SK-N-SH treated with all-trans-retinoic acid at 6 μM for 48 hours (cell line): ENCODE data around the gene SDK1.

ENCODE experiments used
- ATAC-seq: fragments of 200-7000 bp; cut with Tn5 transposase; 3 replicates; pipeline ENCODE4 v1.9.1; 2020; ENCODE audit warnings: mild to moderate bottlenecking, moderate library complexity
- ARNTL ChIP-seq: fragments of 450-650 bp; formaldehyde crosslinking; IDR thresholded peaks from 2 replicates; pipeline ENCODE4 v1.5.0; 2020; ENCODE audit warnings: low read depth, mild to moderate bottlenecking, moderate library complexity, borderline replicate concordance
- CSDC2 ChIP-seq: fragments of 250-450 bp; sonication (Bioruptor Pico); IDR thresholded peaks from 2 replicates; pipeline ENCODE4 v1.5.0; 2020; ENCODE audit warnings: mild to moderate bottlenecking, moderate library complexity
- CSRNP3 ChIP-seq: fragments of 250-450 bp; sonication (Bioruptor Pico); IDR thresholded peaks from 2 replicates; pipeline ENCODE4 v1.5.1; 2021; ENCODE audit warnings: mild to moderate bottlenecking, moderate library complexity
- ESRRG ChIP-seq: fragments of 250-450 bp; sonication (Bioruptor Pico); IDR thresholded peaks from 2 replicates; pipeline ENCODE4 v1.6.1; 2021; ENCODE audit warnings: mild to moderate bottlenecking
- GLIS3 ChIP-seq: fragments of 250-450 bp; sonication (Bioruptor Pico); IDR thresholded peaks from 2 replicates; pipeline ENCODE4 v1.5.0; 2020; ENCODE audit warnings: mild to moderate bottlenecking, moderate library complexity
- ISL1 ChIP-seq: fragments of 250-450 bp; sonication (Bioruptor Pico); IDR thresholded peaks from 2 replicates; pipeline ENCODE4 v2.1.2; 2022; ENCODE audit warnings: mild to moderate bottlenecking, moderate library complexity
- OSR1 ChIP-seq: fragments of 250-450 bp; sonication (Bioruptor Pico); IDR thresholded peaks from 2 replicates; pipeline ENCODE4 v1.8.0; 2022; ENCODE audit warnings: moderate library complexity, mild to moderate bottlenecking, inconsistent platforms
- PATZ1 ChIP-seq: fragments of 250-450 bp; sonication (Bioruptor Pico); IDR thresholded peaks from 2 replicates; pipeline ENCODE4 v1.8.0; 2020; ENCODE audit warnings: mild to moderate bottlenecking, moderate library complexity, borderline replicate concordance
- PPARA ChIP-seq: fragments of 250-450 bp; sonication (Bioruptor Pico); IDR thresholded peaks from 2 replicates; pipeline ENCODE4 v1.5.0; 2020; ENCODE audit warnings: mild to moderate bottlenecking, borderline replicate concordance
- RARB ChIP-seq: fragments of 250-450 bp; sonication (Bioruptor Pico); IDR thresholded peaks from 2 replicates; pipeline ENCODE4 v1.8.0; 2021; ENCODE audit warnings: mild to moderate bottlenecking, moderate library complexity
- SNAI2 ChIP-seq: fragments of 250-450 bp; sonication (Bioruptor Pico); IDR thresholded peaks from 2 replicates; pipeline ENCODE4 v1.5.0; 2020; ENCODE audit warnings: mild to moderate bottlenecking, moderate library complexity
- TCF4 ChIP-seq: fragments of 250-450 bp; sonication (Bioruptor Pico); IDR thresholded peaks from 2 replicates; pipeline ENCODE4 v1.8.0; 2021; ENCODE audit warnings: mild to moderate bottlenecking, moderate library complexity, borderline replicate concordance
- TOX ChIP-seq: fragments of 250-450 bp; sonication (Bioruptor Pico); IDR thresholded peaks from 2 replicates; pipeline ENCODE4 v1.8.0; 2021; ENCODE audit warnings: mild to moderate bottlenecking, moderate library complexity, borderline replicate concordance
- TSHZ2 ChIP-seq: fragments of 250-450 bp; sonication (Bioruptor Pico); IDR thresholded peaks from 2 replicates; pipeline ENCODE4 v1.5.0; 2020; ENCODE audit warnings: mild to moderate bottlenecking, moderate library complexity
- ZC3H10 ChIP-seq: fragments of 250-450 bp; sonication (Bioruptor Pico); IDR thresholded peaks from 2 replicates; pipeline ENCODE4 v1.5.1; 2021; ENCODE audit warnings: mild to moderate bottlenecking, moderate library complexity
- ZFP3 ChIP-seq: fragments of 250-450 bp; sonication (Bioruptor Pico); IDR thresholded peaks from 2 replicates; pipeline ENCODE4 v1.5.0; 2020; ENCODE audit warnings: mild to moderate bottlenecking, moderate library complexity
- ZFP30 ChIP-seq: fragments of 450-650 bp; formaldehyde crosslinking; IDR thresholded peaks from 2 replicates; pipeline ENCODE4 v1.5.0; 2022; ENCODE audit warnings: mild to moderate bottlenecking, moderate library complexity
- ZNF565 ChIP-seq: fragments of 450-650 bp; formaldehyde crosslinking; conservative IDR thresholded peaks from 2 replicates; pipeline ENCODE4 v1.5.0; 2020; ENCODE audit warnings: low read depth, mild to moderate bottlenecking, moderate library complexity
- ZNF70 ChIP-seq: fragments of 450-650 bp; formaldehyde crosslinking; IDR thresholded peaks from 2 replicates; pipeline ENCODE4 v1.5.0; 2020; ENCODE audit warnings: mild to moderate bottlenecking, moderate library complexity
- ZNF8 ChIP-seq: fragments of 450-650 bp; formaldehyde crosslinking; IDR thresholded peaks from 2 replicates; pipeline ENCODE4 v1.5.0; 2020; ENCODE audit warnings: mild to moderate bottlenecking, moderate library complexity
- TF ChIP-seq, protein P1 (sequence below): fragments of 250-450 bp; sonication (Bioruptor Pico); IDR thresholded peaks from 2 replicates; pipeline ENCODE4 v1.5.1; 2020; ENCODE audit warnings: low read depth, mild to moderate bottlenecking, moderate library complexity

SDK1 gene

DNA sequence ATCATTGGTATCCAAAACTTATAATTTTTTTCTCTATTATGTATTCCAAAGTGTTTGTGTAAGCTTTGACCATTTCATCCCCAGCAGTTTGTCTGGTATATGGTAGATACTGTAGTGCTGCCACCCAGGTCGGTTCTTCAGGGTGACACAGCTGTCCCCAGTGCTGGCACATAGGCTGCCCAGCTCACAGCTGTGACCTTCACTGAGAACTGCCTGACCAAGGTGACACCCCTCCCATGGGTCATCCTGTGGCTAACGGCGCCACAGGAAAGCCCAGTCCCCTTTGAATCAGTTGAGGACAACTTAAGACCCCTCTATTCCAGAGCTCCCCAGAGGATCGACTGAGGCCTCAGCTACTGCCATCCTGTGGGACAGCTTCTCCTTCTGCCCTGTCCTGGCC is 736.8 kb downstream of the SDK1 start (continued):
- TF ChIP-seq, protein P1, sequence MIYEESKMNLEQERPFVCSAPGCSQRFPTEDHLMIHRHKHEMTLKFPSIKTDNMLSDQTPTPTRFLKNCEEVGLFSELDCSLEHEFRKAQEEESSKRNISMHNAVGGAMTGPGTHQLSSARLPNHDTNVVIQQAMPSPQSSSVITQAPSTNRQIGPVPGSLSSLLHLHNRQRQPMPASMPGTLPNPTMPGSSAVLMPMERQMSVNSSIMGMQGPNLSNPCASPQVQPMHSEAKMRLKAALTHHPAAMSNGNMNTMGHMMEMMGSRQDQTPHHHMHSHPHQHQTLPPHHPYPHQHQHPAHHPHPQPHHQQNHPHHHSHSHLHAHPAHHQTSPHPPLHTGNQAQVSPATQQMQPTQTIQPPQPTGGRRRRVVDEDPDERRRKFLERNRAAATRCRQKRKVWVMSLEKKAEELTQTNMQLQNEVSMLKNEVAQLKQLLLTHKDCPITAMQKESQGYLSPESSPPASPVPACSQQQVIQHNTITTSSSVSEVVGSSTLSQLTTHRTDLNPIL (CRISPR knock-in tag) = no peak
- TF ChIP-seq PATZ1 = no peak
- no peak for TF ChIP-seq SNAI2 (CRISPR knock-in tag)
- TF ChIP-seq ZC3H10 (CRISPR knock-in tag) = no peak

- TF ChIP-seq ZNF8 (no peak), CSDC2 (no peak), SNAI2 (CRISPR knock-in tag) (no peak), ZNF70 (no peak), TCF4 (CRISPR knock-in tag) (no peak), GLIS3 (no peak), RARB (CRISPR knock-in tag) (no peak), ZFP30 (no peak), PPARA (CRISPR knock-in tag) (no peak), ISL1 (CRISPR knock-in tag) (no peak), ZFP3 (no peak), ZC3H10 (CRISPR knock-in tag) (no peak), TSHZ2 (no peak), ZNF565 (CRISPR knock-in tag) (no peak), ARNTL (CRISPR knock-in tag) (no peak), PATZ1 (no peak), OSR1 (CRISPR knock-in tag) (no peak)
- TF ChIP-seq, protein P1 (CRISPR knock-in tag) = no peak
- ATAC-seq = no peak
These were observed 739.3 kb downstream of the SDK1 start for GRCh38 chr7:4040109-4040928.

DNA sequence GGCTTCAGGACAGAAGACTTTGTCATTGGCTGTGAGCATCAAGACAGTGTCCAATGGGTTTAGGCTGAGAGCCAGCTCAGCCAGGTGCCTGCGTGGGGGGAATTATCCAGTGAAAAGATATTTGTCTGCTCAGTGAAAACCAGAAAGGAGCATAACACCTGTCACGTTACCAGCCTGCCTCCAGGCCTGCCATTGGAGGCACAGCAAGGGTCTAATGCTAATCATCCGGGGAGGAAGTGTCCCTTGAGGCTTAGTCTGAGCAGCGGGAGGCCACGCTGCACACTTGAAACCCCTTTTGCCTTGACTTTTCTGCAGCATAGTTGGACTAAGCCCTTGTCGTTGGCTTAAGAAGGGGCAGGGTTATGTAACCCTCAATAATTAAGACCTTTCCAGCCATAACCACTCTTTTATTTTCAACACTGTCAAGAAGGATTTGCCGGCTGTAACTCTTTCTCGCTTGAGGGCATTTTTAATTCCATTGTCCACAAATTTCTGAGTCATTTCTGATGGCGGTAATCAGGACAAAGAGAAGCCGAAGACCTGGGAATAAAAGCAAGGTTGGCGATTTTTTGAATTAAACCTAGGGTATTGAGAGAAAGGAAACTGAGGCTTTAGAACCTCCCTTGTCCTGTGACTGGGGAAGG is 741.5 kb downstream of the SDK1 start:
- TF ChIP-seq CSRNP3 (CRISPR knock-in tag) (no peak), ESRRG (no peak), ARNTL (CRISPR knock-in tag) (no peak), TOX (CRISPR knock-in tag) (no peak), ZNF8 (no peak), ZNF70 (no peak), TCF4 (CRISPR knock-in tag) (no peak)
- no peak for ATAC-seq
